DMS153 treated with DMSO at 0.1 percent for 48 hours (cell line): ENCODE results near the gene GRAMD1A.
A peak's percentile ranks its signal among the peaks of the same experiment; 100 is the strongest.
"Not testable (repeated sequence)": the region's sequence is repeated elsewhere in the genome, so short reads cannot be mapped to it uniquely, and the experiment has no call there.

Experiments used
- DNase-seq: peaks from one replicate; lab custom pipeline; 2025; ENCODE audit not compliant: unreplicated experiment; lab: John Stamatoyannopoulos, UW

GRAMD1A gene

DNA sequence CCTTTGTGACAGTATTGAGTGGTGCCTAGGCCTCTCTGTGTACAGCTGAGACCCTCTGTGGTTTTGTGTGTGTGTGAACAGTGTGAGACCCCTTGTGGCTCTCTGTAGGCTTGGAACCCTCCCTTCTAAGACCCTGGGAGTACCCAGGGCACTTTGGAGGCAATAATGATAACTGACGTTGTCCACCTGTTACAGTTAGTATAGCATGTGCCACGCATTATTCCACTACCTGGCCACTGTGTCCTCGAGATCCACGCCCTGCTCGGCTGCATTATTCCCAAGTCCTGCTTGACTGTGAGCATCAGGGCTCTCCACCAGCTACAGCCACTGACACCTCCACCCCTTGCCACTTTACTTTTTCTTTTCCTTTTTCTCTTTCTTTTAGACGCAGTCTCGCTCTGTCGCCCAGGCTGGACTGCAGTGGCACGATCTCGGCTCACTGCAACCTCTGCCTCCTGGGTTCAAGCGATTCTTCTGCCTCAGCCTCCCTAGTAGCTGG lies 2.0 kb downstream of the GRAMD1A start:
- no peak for DNase-seq

DNA sequence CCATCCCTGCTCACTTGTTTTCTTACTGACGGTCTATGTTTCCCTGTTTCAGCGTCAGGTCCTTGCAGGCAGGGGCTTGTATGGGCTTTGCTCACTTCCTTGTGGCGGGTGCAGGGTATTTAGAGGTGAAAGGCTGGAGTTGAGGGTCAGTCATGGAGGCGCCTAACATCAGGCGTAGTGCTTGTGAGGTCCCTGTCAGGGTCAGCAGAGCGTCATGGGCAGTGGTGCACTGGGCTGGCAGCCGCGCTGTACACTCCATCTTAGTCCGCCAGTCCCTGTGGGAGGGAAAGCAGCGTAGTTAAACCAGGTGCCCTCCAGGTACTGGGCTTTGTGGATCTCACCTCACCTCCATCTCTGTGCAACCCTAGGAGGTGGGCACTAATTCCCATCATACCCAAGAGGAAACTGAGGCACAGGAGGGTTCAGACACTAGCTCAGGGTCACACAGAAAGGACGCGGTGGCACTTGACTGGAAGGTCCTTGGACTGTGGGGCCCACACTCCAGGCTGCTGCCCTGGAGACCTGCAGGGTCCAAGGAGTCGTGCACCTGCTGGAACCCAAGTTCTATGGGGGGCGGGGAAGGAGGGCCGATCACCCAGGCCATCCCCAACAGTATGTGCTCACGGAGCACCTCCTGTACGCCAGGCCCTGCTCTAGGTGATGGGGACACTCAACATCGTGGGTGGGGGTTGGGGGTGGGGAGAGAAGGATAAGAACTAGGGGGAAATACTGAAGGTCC lies 4.6 kb downstream of the GRAMD1A start:
- no peak for DNase-seq

GRCh38 chr19:35005256-35005977 lies 5.3 kb downstream of the GRAMD1A start:
- DNase-seq: no peak

- not testable (repeated sequence) for DNase-seq
Observed at GRCh38 chr19:35006007-35006341, 5.9 kb downstream of the GRAMD1A start.

- DNase-seq: peak; percentile 25
Observed at GRCh38 chr19:35006342-35006998, 6.3 kb downstream of the GRAMD1A start.

DNA sequence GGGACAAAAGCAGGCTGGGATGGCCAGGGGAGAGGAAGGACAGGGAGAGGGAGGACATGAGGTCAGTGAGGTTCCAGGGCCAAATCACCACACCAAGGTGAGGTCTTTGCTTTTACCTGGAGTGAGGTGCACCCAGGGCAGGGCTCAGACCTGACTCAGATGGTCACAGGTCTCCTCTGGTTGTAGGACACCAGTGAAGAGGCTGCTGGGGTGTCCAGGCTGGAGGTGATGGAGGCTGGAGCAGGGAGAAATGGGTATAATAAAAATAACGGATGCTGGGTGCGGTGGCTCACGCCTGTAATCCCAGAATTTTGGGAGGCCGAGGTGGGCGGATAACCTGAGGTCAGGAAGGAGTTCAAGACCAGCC lies 6.9 kb downstream of the GRAMD1A start:
- DNase-seq: no peak

GRCh38 chr19:35007427-35007826 lies 7.3 kb downstream of the GRAMD1A start:
- not testable (repeated sequence) for DNase-seq

DNA sequence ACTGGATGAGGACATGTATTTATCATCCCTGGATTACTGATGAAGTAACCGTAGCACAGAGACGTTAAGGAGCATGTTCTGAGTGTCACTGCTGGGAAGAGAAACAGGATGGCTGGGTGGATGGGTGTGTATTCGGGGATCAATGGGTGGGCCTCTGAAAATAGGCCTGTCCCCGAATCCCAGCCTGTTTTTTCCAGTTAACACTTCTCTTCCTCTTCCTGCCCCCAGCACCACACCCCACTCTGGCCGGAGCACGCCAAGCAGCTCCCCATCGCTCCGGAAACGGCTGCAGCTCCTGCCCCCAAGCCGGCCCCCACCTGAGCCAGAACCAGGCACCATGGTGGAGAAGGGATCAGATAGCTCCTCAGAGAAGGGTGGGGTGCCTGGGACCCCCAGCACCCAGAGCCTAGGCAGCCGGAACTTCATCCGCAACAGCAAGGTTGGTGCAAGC lies 8.8 kb downstream of the GRAMD1A start:
- no peak for DNase-seq

DNA sequence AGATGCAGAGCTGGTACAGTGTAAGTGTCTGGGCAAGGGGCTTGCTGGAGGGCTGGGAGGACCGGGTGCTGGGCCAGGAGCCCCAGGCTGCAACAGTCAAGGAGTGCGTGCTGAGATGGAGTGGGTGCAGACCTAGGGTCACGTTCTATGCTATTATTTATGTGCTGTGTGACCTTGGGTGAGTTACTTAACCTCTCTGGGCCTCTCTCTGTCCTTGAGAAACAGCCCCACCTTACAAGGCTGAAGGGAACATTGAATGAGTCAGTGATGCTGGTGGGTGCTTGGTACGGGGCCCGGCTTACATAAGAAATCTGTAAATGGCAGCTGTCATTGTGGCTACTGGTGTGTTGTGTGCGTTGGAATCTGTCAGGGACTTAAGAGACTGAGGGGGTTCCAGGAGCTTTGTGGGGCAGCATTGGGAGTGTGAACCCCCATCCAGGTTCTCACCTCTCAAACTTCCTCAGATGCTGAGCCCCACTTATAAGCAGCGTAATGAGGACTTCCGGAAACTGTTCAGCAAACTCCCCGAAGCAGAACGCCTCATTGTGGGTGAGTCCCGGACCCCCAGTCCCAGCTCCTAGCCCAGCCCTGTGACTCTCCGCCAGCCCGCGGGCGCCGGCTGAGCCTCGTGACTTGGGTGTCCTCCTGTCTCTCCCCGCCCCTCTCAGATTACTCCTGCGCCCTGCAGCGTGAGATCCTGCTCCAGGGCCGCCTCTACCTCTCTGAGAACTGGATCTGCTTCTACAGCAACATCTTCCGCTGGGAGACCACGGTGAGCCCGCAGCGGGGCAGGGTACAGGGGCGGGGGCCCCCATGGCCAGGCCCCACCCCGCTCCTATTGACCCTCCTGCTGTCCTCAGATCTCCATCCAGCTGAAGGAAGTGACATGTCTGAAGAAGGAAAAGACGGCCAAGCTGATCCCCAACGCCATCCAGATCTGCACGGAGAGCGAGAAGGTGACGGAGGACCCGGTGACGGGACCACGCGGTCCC lies 9.6 kb downstream of the GRAMD1A start:
- DNase-seq: no peak

- DNase-seq: no peak
Observed at GRCh38 chr19:35011091-35011689, 11.1 kb downstream of the GRAMD1A start.

GRCh38 chr19:35011737-35012682 lies 11.9 kb downstream of the GRAMD1A start:
- DNase-seq: no peak

GRCh38 chr19:35013041-35013819 lies 13.1 kb downstream of the GRAMD1A start:
- no peak for DNase-seq

GRCh38 chr19:35013820-35014754 lies 14.0 kb downstream of the GRAMD1A start:
- DNase-seq: no peak

GRCh38 chr19:35014774-35015173 lies 14.7 kb downstream of the GRAMD1A start:
- not testable (repeated sequence) for DNase-seq

GRCh38 chr19:35015270-35015953 lies 15.3 kb downstream of the GRAMD1A start:
- DNase-seq: no peak

GRCh38 chr19:35015954-35016351 lies 15.8 kb downstream of the GRAMD1A start:
- no peak for DNase-seq

- DNase-seq: no peak
Observed at GRCh38 chr19:35017507-35017906, 17.4 kb downstream of the GRAMD1A start.
